DND-41 (cell line): ENCODE data around the gene EYA2.

Source experiments
- ATAC-seq: fragments of 200-7000 bp; cut with Tn5 transposase; 3 replicates; pipeline ENCODE4 v1.9.1; 2021; ENCODE audit warnings: low read depth; ENCODE audit not compliant: insufficient read depth
- DNase-seq: peaks from one replicate; pipeline ENCODE4 v3.0.0-alpha.2; 2020
- H2AFZ ChIP-seq: 2 replicates; pipeline ENCODE4 v1.6.0; 2012; ENCODE audit warnings: low read depth, low read length
- H3K27ac ChIP-seq: 2 replicates; pipeline ENCODE4 v1.5.1; 2012; ENCODE audit warnings: low read length, inconsistent platforms
- H3K27me3 ChIP-seq: fragments of 200-600 bp; sonication (generic); 2 replicates; pipeline ENCODE4 v1.6.0; 2012; ENCODE audit warnings: low read length, mild to moderate bottlenecking, inconsistent platforms; ENCODE audit not compliant: insufficient read depth, poor library complexity
- H3K36me3 ChIP-seq: 2 replicates; pipeline ENCODE4 v1.5.1; 2012; ENCODE audit warnings: low read length, inconsistent platforms; ENCODE audit not compliant: insufficient read depth
- H3K4me1 ChIP-seq: 2 replicates; pipeline ENCODE4 v1.5.1; 2012; ENCODE audit warnings: mild to moderate bottlenecking, low read length; ENCODE audit not compliant: insufficient read depth
- H3K4me2 ChIP-seq: 2 replicates; pipeline ENCODE4 v1.6.0; 2012; ENCODE audit warnings: mild to moderate bottlenecking, moderate library complexity, low read length, inconsistent platforms; ENCODE audit not compliant: insufficient read depth
- H3K4me3 ChIP-seq, 2 experiments: fragments of 200-600 bp in 1 of 2; shearing (Covaris generic) in 1 of 2; 2 replicates each; pipeline ENCODE4 v1.5.1; 2012 to 2016; ENCODE audit warnings: inconsistent platforms in 2 of 2, low read length in 2 of 2, mild to moderate bottlenecking in 2 of 2, low read depth in 1 of 2, moderate library complexity in 1 of 2
- H3K79me2 ChIP-seq: 2 replicates; pipeline ENCODE4 v1.6.0; 2012; ENCODE audit warnings: low read length, inconsistent platforms; ENCODE audit not compliant: insufficient read depth
- H3K9ac ChIP-seq: 2 replicates; pipeline ENCODE4 v1.6.0; 2012; ENCODE audit warnings: low read depth, mild to moderate bottlenecking, inconsistent platforms, low read length, moderate library complexity
- H3K9me3 ChIP-seq: 2 replicates; pipeline ENCODE4 v1.5.1; 2012; ENCODE audit warnings: low read length, moderate library complexity, mild to moderate bottlenecking, inconsistent platforms; ENCODE audit not compliant: insufficient read depth, severe bottlenecking
- H4K20me1 ChIP-seq: 2 replicates; pipeline ENCODE4 v1.6.0; 2012; ENCODE audit warnings: low read length; ENCODE audit not compliant: insufficient read depth
- EZH2 ChIP-seq: IDR thresholded peaks from 3 replicates; pipeline ENCODE4 v1.6.1; 2012; ENCODE audit warnings: borderline replicate concordance, low read depth, mild to moderate bottlenecking, moderate library complexity, low read length, inconsistent platforms; ENCODE audit not compliant: severe bottlenecking
- TF ChIP-seq, protein P1 (sequence below): IDR thresholded peaks from 2 replicates; pipeline ENCODE4 v1.5.1; 2012; ENCODE audit warnings: borderline replicate concordance, low read length, moderate library complexity, mild to moderate bottlenecking; ENCODE audit not compliant: poor library complexity, severe bottlenecking; ENCODE audit errors: extremely low read depth

The EYA2 gene

GRCh38 chr20:47213966-47214365 lies 319.3 kb downstream of the EYA2 start:
- H3K9me3 ChIP-seq, result no peaks in the 10 kb centered on the region
- H3K27me3 ChIP-seq, result no peaks in the 10 kb centered on the region
- H3K4me3 ChIP-seq, result no peak overlapping the region
- H2AFZ ChIP-seq, result no peak overlapping the region
- no peaks in the 10 kb centered on the region for H3K4me1 ChIP-seq
- DNase-seq, result no peak
- H4K20me1 ChIP-seq, result peaks cover 16% of the 10 kb centered on the region; the same call in 1 of the 2 replicates
- TF ChIP-seq, protein P1, sequence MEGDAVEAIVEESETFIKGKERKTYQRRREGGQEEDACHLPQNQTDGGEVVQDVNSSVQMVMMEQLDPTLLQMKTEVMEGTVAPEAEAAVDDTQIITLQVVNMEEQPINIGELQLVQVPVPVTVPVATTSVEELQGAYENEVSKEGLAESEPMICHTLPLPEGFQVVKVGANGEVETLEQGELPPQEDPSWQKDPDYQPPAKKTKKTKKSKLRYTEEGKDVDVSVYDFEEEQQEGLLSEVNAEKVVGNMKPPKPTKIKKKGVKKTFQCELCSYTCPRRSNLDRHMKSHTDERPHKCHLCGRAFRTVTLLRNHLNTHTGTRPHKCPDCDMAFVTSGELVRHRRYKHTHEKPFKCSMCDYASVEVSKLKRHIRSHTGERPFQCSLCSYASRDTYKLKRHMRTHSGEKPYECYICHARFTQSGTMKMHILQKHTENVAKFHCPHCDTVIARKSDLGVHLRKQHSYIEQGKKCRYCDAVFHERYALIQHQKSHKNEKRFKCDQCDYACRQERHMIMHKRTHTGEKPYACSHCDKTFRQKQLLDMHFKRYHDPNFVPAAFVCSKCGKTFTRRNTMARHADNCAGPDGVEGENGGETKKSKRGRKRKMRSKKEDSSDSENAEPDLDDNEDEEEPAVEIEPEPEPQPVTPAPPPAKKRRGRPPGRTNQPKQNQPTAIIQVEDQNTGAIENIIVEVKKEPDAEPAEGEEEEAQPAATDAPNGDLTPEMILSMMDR, result no peak
- no peak for TF ChIP-seq EZH2
- no peak overlapping the region for H3K9ac ChIP-seq
- H3K79me2 ChIP-seq, result no peaks in the 10 kb centered on the region
- no peak for ATAC-seq
- H3K27ac ChIP-seq, result no peak overlapping the region
- H3K36me3 ChIP-seq, result peaks cover 95% of the 10 kb centered on the region
- H3K4me2 ChIP-seq, result no peak overlapping the region

- no peak overlapping the region for H3K27ac ChIP-seq
- no peaks in the 10 kb centered on the region for H3K79me2 ChIP-seq
- no peak overlapping the region for H3K4me3 ChIP-seq
- TF ChIP-seq EZH2, result no peak
- H2AFZ ChIP-seq, result no peak overlapping the region
- H3K9ac ChIP-seq, result no peak overlapping the region
- peaks cover 93% of the 10 kb centered on the region for H3K36me3 ChIP-seq
- no peaks in the 10 kb centered on the region for H3K4me1 ChIP-seq
- no peaks in the 10 kb centered on the region for H3K9me3 ChIP-seq
- no peaks in the 10 kb centered on the region for H3K27me3 ChIP-seq
- DNase-seq (no peak), ATAC-seq (no peak)
- no peak overlapping the region for H3K4me2 ChIP-seq
- H4K20me1 ChIP-seq, result peaks cover 15% of the 10 kb centered on the region; the same call in 1 of the 2 replicates
These were observed 321.2 kb downstream of the EYA2 start for GRCh38 chr20:47215653-47216397.

- no peak for ATAC-seq
- no peaks in the 10 kb centered on the region for H3K79me2 ChIP-seq
These were observed 322.3 kb downstream of the EYA2 start for GRCh38 chr20:47216819-47217410.

More at GRCh38 chr20:47216819-47217410, 322.3 kb downstream of the EYA2 start:
- Histone ChIP-seq H3K9ac (no peak overlapping the region), H3K36me3 (peaks cover 93% of the 10 kb centered on the region), H3K4me3 (no peak overlapping the region), H3K4me2 (no peak overlapping the region), H3K9me3 (no peaks in the 10 kb centered on the region), H3K4me1 (no peaks in the 10 kb centered on the region), H3K27me3 (no peaks in the 10 kb centered on the region), H4K20me1 (peaks cover 15% of the 10 kb centered on the region; the same call in 1 of the 2 replicates), H3K27ac (no peak overlapping the region), H2AFZ (no peak overlapping the region)
- no peak for TF ChIP-seq EZH2
- TF ChIP-seq, protein P1, result no peak
- no peak for DNase-seq
